Colon (tissue), 2 donors: Measurements from ENCODE around the gene CRIP2.

Experiments used
- FAIRE-seq: peaks from 2 replicates; lab custom pipeline; 2012; peaks lifted over from hg19 to GRCh38; lab: Jason Lieb, UNC
- donor health status: control.
- donor health status: control.

Gene CRIP2, protein sequence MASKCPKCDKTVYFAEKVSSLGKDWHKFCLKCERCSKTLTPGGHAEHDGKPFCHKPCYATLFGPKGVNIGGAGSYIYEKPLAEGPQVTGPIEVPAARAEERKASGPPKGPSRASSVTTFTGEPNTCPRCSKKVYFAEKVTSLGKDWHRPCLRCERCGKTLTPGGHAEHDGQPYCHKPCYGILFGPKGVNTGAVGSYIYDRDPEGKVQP

DNA sequence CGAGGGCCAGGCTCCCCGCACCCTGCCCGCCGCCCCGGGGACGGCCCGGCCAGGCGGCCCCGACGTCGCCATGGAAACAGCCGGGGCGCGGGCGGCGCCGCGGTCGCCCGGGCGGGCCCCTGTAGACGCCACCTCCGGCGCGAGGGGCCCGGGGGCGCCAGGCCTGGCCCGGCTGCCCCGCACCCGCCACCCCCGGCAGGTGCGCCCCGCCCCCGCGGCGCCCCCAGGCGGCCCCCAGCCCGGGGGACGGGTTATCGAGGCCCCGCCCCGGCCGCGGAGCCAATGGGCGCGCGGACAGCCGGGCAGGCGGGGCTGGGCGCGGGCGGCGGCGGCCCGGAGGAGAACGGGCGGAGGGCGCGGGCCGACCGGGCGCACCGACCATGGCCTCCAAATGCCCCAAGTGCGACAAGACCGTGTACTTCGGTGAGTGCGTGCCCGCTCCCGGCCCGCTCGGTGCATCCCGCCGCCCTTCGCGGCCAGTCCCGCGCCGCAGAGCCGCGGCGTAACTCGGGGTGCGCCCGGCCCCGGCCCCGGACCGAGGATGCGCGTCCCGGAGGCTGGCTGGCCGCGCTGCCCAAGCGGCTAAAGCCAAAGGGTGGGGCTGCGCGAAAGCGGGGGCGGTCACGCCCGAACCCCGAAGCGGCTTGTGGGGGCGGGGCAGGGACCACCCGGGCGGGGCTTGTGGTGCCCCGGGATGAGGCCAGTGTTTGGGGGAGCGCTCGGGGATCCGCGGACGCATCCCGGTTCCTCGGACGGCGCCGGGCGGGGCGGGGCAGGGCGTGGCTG lies at the start of gene CRIP2:
Gene CRIP2 (plus strand): TSS at position 339 of the 786 bp plus-strand sequence. CDS start 42 bp downstream, at position 381.
- no peak for FAIRE-seq

DNA sequence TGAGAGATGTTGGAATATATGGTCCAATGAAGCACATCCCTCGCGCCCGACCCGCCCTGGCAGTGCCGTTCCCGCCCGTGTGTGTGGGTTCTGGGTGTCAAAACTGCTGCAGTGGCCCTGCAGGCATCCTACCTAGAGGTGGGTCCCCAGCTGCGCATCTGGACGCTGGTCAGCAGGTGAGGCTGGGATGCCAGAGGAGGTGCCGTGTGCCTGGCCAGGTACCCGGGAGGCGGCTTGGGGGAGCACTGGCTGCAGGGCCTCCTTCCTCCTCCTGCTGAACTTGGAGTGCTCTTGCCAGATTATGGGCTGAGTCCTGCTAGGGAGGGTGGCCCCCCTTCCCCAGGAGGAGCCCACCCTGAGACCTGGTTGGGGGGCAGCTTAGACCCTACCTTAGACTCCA lies 49.8 kb upstream of the CRIP2 start:
- no peak for FAIRE-seq

DNA sequence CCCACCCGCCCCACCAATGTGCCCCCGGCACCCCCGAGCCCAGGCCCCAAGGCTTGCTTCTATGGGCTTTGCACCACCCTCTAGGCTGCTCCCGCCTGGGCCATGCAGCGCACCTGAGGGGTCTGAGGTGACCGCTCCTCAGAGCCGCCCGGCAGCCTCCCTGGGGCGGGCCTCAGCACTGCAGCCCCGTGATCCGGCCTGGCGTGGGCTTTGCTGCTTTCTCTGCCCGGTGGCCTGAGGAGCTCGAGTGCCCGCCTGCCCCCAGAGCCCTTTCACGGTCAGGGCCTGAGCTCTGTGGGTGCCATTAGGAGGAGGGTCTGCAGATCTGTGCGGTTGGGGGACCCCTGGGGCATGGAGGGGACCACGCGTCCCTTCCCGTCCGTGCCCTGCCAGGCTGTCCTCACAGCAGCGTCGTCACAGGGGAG lies 48.8 kb upstream of the CRIP2 start:
- no peak for FAIRE-seq

DNA sequence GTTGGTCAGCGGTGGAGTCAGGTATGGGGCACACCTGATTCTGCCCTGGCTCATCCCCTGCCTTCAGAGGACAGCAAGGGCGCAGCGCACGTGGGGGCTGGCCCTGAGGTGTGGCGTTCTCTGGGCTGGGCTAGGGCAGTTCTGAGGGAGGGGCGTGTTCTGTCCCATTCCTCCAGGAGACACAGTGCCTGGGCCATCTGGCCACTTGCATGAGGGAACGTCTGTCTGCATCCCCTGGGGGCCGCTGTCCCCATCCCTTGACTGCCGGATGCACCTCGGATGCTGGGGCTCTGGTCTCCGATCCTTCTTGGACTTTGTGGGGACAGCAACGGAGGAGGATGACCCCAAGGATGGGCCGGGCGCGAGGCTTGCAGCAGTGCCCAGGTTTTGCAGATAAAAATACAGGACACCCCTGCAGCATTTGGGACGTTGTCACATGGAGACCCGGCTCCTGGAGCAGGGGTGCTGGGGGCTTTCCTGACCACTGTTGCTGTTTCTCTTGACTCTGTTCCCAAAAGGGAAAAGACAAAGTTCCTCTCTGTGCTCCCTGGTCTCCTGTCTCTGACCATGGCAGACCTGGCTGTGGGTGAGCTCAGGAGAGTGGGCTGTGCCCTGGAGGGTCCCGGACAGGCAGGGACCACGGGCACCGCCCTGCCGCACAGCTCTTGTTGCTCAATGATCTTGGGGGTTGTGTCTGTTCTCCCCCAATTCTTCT lies 48.0 kb upstream of the CRIP2 start:
- FAIRE-seq = no peak

DNA sequence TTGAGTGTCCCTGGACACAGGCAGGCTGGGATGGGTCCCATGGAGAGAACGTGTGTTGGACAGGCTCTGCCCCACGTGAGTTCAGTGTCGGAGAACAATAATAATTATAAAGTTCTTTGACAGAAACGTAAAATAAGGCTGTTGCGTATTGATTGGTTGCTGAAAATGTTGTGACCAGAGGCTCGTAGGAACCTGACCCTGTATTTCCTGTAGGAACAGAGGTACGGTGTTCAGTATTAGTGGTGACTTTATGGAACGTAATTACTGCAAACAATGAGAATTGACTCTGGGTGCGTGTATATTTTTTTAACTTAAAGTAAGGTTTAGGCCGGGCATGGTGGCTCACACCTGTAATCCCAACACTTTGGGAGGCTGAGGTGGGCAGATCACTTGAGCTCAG lies 47.2 kb upstream of the CRIP2 start:
- no peak for FAIRE-seq

DNA sequence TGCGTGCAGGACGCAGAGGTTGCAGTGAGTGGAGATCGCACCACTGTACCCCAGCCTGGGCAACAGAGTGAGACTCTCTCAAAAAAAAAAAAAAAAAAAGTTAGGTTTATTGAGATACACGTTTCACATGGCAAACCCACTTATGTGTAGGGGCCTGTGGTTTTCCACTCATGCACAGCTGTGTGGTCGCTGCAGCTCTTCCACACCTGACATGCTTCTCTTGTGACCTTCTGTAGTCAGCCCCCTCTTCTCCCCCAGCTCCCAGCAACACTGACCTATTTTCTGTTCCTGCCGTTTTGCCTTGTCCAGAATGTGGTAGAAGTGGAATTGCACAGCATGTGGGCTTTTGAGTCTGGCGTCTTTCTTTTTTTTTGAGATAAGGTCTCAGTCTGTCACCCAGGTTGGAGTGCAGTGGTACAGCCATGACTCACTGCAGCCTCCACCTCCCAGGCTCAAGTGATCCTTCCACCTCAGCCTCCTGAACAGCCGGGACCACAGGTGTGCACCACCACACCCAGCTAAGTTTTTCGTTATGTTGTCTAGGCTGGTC lies 46.6 kb upstream of the CRIP2 start:
- no peak for FAIRE-seq

DNA sequence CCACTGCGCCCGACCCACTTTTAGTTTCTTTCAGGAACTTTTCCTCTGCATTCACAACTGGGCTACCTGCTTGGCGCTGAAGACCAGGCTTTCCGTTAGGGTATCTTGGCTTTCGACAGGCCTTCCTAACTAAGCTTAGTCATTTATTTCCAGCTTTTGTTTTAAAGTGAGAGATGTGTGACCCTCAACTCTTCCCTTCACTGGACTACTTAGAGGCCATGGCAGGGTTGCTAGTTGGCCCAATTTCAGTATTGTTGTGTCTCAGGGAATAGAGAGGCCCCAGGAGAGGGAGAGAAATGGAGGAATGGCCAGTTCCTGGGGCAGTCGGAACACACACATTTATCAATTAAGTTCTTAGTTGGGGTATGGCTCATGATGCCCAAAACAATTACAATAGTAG lies 44.6 kb upstream of the CRIP2 start:
- no peak for FAIRE-seq

DNA sequence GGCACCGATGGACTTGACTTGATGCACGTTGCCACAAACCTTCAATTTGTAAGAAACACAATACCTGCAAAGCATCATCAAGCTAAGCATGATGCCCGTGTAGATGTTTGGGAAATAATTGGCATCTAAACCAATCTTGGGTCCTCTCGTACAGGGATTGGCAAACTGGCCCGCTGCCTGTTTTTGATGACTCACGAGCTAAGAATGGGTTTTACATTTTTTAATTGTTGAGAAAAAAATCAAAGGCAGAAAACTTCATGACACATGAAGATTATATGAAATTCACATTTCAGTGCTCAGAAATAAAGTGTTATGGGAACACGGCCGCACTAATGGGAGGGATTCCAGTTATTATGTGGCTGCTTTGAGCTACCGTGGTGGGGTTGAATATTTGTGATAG lies 44.1 kb upstream of the CRIP2 start:
- FAIRE-seq = no peak

DNA sequence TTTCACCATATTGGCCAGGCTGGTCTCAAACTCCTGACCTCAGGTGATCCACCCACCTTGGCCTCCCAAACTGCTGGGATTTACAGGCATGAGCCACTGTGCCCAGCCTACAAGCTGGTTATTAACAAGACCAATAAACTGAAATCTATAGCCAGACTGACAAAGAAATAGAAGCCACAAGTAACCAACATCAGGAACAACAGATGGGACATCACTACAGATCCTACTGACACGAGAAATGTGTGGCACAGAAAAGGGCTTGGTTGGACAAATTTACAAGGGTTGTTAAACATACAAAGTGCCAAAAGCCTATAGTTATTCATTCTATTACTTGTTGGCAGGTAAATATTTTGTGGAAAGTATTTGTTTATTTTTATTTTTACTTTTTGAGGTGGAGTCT lies 43.4 kb upstream of the CRIP2 start:
- FAIRE-seq = no peak

DNA sequence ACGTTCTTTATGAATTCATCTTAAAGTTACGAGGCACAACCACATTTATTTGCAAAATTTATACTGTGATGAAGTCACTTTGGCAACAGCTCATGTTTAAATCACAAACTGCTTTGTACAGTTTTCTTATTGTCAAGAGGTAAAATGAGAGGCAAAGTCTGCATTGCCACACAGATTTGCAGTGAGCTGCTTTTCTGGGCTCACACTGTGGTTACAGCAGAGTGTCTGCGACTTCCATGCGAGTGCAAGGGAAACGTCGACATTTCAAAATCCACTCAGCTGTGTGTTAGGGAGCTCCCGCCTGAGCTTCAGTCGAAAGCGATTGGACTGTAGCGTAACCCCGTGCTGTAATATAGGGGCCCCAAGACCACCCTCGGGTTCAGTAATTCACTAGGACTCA lies 42.0 kb upstream of the CRIP2 start:
- FAIRE-seq = no peak

DNA sequence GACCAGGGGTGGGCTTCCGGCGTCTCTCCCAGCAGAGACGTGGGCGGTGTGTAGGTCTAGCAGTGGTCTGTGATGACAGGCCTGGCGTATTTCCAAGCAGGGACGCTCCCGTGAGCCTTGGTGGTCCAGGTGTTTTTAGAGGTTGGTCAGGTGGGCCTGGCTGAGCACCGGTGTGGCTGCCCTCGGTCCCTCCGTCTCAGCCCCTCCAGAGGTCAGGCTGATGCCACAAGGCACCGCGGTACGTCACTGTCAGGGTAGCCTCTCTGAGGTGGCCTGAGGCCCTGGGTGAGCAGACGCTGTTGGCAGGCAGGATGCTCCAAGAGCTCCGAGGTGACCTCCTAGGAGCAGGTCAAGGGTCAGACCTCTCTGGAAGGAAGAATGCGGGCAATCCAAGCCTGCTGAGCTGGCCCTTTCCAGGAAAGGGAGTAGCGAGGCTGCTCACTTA lies 41.4 kb upstream of the CRIP2 start:
- FAIRE-seq = no peak

DNA sequence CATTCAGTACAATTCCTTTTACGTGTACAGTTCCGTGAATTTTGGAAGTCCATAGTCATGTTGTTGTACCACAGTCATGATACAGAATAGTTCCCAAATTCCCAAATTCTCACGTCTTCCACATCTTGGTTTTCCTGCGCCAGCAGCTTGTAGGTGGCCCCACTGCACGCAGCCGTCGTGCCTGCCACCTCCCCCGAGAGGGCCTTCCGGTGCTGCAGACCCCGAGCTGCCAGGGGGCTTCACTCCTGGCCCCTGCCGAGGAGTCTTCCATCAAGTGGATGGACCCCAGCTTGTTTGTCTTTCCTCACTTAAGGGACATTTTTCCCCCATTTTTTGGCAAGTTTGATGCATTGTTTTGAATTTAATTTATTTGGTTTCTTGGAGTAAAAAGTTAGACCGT lies 38.2 kb upstream of the CRIP2 start:
- FAIRE-seq = no peak

DNA sequence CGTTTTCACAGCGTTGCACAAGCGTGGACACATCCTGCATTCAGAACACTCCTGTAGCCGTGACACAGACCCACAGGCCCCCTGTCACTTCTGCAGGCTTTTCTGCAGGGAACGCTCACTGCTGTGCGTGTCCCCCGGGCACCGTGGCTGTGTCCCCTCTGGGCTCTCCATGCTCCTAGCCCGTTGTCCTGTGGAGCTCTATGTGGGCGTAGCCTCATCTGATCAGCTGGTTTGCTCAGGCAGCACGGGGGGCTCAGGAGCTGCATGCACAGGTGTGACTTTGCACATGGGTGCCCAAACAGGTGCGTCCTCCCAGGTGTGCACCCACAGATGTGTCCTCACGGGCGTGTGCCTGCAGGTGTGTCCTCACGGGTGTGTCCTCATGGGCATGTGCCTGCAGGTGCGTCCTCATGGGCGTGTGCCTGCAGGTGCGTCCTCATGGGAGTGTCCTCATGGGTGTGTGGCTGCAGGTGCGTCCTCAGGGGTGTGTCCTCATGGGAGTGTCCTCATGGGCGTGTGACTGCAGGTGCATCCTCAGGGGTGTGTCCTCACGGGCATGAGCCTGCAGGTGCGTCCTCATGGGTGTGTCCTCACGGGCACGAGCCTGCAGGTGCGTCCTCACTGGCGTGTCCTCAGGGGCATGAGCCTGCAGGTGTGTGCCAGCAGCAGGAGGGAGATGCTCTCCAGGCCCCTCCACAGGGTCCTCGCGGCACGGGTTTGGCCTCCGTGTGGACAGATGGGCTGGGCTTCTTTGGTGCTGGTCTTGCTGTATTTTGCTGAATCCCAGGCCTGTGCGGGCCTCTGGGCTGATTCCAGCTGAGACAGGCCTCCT lies 37.5 kb upstream of the CRIP2 start:
- FAIRE-seq = no peak

DNA sequence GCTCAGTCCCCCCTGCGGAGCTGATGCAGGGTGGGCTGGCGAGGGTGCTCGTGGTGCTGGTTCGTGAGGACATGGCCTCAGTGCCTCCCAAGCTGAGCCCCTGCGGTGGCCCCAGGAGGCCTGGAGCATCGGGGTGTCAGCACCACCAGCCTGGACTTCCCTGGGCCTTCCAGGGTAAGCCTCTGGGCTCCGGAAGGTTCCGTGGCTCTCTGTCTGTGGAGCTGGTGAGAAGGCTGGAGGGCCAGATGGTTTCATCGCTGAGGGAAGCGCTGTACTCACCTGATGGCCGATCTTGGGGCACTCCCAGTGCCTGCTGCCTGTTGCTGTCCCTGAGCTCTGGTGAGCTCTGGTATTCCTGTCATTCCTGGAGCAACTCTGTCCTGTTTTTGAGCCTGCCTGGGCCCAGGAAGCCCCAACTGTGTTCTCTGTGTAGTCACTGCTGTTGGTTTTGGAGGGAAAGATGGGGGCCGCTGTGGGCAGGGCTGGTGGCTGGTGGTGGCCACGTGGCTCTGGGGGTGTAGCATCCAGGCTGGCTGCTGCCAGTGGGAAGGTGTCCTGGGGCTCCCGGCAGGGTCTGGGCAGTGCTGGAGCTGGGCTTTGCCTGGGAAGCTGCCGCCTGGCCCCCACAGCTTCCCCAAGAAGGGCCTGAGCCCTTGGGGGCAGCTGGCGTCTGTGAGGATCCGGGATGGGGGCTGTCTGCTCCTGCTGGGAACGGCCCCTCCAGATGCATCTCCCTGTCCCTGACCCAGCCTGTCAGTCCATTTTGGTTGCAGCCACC lies 36.7 kb upstream of the CRIP2 start:
- no peak for FAIRE-seq

DNA sequence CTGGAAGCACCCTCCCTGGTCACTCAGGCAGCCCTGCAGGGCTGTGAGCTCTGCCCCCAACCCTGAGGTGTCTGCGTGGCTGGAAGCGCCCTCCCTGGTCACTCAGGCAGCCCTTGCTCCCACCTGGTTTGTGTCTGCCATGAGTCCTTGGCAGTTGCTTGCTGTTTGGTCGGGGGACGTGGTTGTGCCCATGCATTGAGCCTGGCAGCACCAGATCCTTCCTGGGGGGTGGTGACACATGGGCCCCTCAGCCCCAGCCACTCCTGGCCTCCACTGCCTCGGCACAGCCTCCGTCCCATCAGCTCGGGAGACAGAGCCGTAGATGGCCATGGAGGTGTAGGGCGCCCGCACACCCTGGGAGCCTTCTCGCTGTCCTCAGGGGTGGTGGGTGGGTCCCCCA lies 35.4 kb upstream of the CRIP2 start:
- no peak for FAIRE-seq

DNA sequence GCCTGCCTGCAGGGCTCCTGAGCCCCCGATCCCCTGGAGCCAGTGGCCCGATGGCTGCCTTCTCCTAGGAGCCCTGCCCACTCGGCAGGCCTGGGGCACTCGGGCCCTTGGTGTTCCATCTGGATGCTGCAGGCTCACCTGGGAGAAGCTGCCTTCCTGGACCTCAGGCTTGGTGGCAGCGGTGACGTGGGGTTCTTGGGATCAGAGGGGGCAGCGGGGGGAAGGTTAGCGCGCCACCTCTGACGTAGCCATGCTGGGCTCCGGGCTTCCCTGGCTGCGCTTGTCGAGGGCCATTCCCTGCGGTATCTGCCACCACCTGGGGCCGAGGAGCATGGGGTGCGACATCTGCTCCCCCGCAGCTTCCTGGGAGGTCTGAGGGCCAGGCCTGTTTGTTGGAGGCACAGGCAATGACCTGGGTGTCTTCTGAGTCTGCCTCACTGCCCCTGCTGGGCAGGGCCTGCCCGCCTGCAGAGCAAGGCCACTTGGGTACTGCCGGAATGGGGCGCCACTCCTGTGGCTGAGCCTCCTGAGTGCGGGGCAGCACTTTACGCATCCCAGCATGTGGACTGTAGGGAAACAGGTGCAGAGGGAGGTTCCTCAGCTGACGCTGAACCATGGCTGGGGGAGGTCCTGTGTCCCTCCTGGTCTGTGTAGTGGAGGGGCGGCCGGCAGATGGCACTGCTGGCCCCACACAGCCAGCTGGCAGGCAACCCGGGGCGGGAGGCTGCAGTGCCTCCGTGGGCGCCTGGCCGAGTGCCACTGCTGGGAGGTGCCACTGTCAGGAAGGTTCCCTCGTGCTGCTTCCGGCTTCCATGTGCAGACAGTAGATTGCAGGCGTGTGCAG lies 34.7 kb upstream of the CRIP2 start:
- no peak for FAIRE-seq

DNA sequence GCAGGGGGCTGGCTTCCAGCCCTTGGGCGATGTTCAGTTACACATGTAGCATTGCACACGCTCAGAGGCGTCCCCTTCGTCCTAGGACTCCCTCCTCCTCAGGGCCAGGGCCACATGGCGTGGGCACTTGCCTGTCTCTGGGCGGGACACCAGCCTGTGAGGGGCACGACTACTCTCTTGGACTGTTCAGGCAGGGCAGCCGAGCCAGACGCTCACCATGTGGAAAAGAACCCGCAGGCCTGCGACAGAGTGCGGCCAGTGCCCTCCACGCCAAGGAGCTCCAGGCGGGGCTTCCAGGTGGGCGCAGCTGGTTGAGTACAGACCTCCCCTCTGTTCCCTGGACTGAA lies 34.1 kb upstream of the CRIP2 start:
- no peak for FAIRE-seq

DNA sequence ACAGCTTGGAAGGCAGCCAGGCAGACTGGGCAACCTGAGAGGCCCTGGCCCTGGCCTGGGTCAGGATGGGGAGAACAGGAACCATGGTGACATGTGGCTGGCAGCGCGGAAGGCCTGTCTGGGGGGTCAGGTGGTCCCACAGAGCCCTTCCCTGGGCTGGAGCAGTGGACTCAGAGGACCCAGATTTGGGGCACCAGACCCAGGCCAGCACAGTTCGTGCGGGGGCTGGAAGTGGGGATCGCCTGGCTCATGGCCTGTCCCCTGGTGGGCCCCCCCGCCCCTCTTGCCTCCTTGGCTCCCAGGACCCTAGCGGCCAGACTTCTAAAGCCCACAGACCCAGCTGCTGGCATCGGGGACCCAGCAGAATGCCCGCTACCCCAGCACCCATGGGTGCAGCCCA lies 33.6 kb upstream of the CRIP2 start:
- FAIRE-seq = no peak

DNA sequence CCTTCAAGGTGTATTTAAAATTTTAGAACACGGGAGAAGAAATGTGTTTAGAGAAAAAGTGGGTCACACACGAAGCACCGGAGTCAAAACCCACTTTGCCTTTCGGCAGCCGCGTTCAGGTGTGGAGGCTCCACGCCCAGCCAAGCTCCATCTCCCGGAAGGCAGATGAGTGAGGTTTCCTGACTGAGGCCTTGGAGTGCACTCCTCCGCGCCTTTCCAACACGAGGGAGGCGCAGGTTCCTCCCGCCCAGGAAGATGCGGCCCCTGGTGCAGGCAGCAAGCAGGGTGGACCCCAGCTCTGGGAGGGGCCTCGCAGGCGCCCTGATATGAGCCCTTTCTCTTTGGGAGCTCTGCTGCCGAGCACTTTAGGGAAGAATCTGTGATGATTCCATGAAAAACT lies 32.5 kb upstream of the CRIP2 start:
- FAIRE-seq = no peak

DNA sequence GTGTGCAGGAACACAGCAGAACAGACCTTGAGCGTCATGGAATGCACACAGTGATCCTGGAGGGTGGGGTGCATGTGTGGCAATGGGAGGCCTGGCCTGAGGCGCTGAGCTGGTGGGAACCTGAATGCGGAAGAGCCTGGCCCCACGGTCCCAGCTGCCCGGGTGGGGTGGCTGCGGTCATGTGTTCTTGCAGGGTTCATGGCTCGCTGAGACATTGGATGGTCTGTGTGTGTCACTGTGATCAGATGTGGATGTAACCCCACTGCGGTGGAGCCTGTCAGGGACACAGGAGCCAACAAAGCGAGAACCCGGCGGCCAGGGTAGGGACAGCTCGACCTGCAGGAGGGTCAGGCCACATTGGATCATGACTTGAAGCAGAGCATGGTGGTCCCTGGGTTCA lies 31.8 kb upstream of the CRIP2 start:
- FAIRE-seq = no peak
